Measurements from ENCODE around the gene FPGS.

The FPGS gene

DNA sequence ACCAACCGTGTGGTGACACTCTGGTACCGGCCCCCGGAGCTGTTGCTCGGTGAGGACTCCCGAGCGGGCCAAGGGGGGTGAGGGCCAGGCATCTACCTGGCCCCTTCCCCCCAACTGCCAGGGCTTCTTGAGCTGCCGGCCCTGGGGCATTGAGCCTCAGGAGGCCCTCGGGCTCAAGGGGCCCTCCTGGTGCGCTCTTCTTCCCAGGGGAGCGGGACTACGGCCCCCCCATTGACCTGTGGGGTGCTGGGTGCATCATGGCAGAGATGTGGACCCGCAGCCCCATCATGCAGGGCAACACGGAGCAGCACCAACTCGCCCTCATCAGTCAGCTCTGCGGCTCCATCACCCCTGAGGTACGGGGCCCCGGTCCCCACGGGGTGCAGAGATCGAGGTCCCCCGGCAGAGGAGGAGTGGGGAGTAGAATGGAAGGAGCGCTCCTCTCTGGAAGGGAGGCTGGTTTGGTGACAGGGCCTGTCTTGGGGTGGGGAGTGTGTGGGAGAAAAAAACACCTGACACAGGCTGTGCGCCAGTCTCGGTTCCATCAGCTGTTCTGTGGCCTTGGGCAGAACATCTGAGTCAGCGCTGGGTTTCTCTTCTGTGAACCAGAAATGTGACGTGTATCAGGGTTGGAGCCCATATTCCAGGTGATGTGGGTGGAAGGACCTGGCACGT is 14.2 kb upstream of the FPGS start:
- no peak for DNase-seq (ENCODE audit: low read depth)

DNA sequence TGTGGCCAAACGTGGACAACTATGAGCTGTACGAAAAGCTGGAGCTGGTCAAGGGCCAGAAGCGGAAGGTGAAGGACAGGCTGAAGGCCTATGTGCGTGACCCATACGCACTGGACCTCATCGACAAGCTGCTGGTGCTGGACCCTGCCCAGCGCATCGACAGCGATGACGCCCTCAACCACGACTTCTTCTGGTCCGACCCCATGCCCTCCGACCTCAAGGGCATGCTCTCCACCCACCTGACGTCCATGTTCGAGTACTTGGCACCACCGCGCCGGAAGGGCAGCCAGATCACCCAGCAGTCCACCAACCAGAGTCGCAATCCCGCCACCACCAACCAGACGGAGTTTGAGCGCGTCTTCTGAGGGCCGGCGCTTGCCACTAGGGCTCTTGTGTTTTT is 13.5 kb upstream of the FPGS start:
- no peak for DNase-seq (ENCODE audit: low read depth)

- DNase-seq (ENCODE audit: low read depth): no peak
Measured at GRCh38 chr9:127790094-127790855, 12.4 kb upstream of the FPGS start.

DNA sequence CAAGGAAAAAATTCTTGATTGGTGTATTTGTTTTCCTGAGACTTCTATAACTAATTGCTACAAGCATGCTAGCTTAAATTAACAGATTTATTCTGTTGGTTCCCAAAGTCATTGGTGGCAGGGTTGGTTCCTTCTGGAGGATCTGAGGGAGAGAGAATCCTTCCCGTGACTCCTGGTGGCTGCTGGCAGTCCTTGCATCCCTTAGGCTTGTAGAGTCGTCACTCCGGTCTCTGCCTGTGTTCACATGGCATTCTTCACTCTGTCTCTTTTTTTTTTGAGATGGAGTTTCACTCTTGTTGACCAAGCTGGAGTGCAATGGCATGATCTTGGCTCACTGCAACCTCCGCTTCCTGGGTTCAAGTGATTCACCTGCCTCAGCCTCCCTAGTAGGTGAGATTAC is 11.6 kb upstream of the FPGS start:
- DNase-seq (ENCODE audit: low read depth): no peak

DNA sequence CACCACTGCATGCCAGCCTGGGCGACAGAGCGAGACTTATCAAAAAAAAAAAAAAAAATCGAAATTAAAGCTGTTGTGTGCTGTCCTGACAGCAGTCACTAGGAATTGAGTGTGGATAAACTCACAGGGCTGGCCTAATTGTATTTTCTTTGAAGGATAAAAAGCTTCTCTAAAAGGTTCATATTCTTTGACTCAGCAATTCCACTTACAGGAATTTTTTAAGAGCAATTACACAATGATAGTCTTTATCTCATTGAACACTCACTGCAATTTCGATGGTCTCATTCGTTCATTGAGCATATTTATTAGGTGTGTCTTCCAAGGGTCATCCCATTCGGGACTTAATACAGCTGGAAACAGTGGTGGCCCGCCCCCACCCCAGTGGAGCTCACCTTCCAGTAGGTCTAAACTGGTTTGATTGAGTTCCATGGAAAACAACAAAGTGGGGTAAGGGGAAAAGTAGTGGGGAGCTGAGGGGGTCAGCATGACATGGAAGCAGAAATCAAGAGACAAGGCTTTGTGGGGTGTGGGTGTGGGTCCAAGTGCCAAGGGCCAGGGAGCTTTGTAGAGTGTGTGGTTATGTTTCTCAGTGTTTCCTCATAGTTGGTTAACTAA is 10.2 kb upstream of the FPGS start:
- no peak for DNase-seq (ENCODE audit: low read depth)

- no peak for DNase-seq (ENCODE audit: low read depth)
Measured at GRCh38 chr9:127793093-127793708, 9.5 kb upstream of the FPGS start.

GRCh38 chr9:127794001-127794791 is 8.5 kb upstream of the FPGS start:
- no peak for DNase-seq (ENCODE audit: low read depth)

GRCh38 chr9:127796225-127796813 is 6.4 kb upstream of the FPGS start:
- DNase-seq (ENCODE audit: low read depth): no peak

DNA sequence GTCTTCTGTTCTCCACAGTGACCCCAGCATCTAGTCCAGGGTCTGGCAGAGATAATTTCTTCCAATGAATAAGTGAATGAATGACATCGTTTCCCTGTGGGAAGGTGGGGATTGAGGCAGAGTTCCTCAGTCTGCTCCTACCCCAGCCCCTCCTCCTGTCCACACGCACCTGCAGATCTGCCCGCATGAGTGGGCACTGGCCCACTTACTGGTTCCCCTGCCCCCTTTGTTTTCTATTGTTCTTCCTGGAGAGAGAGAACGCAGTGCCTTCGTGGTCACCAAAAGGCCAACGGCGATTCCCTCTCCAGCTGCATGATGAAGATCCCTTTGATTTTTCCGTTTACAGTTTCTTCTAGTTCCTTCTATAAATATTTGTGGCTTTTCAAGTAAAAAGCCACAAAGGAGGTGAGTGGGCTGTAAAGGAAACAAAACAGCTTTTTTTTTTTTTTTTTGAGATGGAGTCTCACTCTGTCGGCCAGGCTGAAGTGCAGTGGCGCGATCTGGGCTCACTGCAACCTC is 5.8 kb upstream of the FPGS start:
- no peak for DNase-seq (ENCODE audit: low read depth)

DNA sequence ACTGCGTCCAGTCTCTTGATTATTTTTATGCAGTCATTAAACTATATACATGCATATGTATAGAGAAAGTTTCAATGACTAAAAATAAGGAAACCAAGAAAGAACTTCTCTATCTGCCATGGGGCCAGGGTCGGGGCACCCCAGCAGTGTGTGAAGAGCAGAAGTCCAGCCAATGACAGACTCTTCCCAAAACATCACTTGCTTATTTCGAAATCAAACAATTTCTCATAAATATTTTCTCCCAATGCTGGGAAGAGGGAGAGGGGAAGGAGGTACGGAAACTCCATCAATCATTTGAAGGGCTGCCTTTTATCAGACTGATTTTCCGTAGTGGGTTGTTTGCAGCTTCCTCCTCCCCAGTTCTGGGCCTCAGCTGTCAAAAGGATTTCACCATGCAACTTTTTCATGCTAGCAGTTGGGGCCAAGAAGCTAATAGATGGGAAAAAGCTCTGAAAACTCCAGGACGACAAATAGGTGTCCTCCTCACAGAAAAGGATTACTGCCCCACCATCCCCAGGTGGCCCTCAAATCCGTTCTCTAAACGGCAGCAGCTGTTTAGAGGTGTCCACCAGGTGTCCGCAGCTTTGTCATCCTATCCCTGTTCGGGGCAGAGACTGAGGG is 617 bp upstream of the FPGS start:
- DNase-seq (ENCODE audit: low read depth): no peak

- no peak for DNase-seq (ENCODE audit: low read depth)
Measured at GRCh38 chr9:127803507-127804352, 1.0 kb downstream of the FPGS start.

GRCh38 chr9:127805620-127806019 is 2.9 kb downstream of the FPGS start:
- no peak for DNase-seq (ENCODE audit: low read depth)

DNA sequence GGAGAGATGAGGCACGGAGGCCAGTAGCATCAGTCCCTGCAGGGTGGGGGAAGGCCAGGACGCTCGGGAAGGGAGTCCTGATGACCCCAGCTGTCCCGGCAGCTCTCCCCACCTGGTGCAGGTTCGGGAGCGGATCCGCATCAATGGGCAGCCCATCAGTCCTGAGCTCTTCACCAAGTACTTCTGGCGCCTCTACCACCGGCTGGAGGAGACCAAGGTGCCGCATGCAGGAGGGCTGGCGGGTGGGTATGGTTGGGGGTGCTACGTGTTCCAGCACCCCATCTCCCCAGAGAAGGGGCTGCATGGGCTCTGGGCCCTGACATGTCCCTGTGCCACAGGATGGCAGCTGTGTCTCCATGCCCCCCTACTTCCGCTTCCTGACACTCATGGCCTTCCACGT is 4.2 kb downstream of the FPGS start:
- DNase-seq (ENCODE audit: low read depth): no peak

DNA sequence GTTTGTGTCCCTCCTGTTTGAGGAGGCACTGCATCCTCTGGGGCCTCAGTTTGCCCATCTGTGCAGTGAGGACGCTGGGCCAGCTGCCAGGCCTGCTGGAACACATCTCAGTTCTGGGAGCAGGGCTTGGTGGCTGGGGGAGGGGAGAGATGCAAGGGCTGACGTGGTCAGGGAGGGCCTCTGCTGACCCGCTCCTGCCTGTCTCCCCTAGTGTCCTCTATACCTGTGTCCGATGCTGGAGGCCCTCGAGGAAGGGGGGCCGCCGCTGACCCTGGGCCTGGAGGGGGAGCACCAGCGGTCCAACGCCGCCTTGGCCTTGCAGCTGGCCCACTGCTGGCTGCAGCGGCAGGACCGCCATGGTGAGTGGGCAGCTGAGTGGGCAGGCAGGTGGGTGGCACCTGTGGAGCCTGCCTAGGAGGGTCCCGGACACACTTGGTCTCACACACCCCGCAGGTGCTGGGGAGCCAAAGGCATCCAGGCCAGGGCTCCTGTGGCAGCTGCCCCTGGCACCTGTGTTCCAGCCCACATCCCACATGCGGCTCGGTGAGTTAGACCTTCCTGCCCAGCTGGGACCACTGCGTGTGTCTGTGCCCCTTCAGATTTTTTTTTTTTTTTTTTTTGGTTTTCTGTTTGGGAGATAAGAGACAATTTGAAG is 5.8 kb downstream of the FPGS start:
- DNase-seq (ENCODE audit: low read depth): no peak

DNA sequence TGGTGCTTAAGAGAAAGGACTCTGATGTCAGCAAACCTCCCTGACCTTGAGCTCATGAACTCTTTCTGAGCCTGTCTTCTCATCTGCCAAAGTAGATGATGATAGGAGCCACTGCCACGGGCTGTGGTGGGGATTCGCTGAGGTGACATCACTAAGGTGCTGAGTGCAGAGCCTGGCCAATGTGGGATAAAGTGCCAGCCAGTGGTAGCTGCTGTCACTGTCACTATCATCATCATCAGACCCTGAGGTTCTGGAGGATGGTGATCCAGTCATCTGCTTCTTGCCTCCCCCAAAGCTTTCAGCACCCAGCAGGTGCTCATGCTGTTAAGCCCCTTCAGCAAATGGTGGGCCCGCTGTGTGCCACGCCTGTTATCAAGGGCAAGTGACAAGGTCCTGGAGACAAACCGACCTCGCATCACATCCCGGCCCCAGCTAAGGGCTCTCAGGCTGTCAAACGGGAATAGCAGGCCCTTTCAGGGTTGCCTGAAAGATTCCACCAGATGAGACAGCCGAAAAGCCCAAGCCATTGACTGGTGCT is 6.4 kb downstream of the FPGS start:
- DNase-seq (ENCODE audit: low read depth): no peak

- DNase-seq (ENCODE audit: low read depth): no peak
Measured at GRCh38 chr9:127809540-127810377, 7.1 kb downstream of the FPGS start.

DNA sequence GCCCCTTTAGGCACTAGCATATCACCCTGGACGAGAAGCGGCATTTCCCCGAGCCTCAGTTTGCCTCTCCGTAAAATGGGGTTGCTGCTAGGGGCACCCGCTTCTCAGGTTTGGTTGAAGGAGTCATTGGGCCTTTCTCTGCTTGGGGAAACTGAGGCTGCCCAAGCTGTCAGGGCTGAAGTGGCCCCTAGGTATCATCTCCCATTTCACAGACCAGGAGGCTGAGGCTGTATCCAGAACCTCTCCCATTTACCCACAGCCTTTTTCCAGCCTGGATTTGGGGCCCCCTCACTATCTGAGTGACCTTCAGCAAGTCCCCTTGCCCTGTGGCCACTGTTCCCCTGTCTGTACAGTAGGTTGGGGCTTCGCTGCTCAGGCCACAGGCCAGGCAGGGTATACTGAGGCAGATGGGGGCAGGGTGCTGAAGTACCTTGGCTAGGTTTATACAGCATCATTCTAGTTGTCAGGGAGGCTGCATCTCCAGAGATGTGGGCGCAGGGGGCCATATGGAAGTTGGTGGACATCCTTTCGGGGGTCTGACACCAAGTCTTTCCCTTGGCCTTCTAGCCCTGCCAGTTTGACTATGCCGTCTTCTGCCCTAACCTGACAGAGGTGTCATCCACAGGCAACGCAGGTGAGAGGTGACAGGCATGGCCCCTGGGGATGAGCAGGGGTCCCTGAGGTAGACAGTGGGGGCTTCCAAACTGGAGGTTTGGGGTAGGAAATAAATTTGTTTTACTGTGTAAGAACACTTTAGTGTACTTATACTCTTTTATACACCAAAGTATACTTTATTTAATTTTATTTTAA is 7.9 kb downstream of the FPGS start:
- no peak for DNase-seq (ENCODE audit: low read depth)

Measured in activated T-cell treated with anti-CD3 and anti-CD28 coated beads for 1 hour (primary cell).